GM19467 (cell line): ENCODE results near the gene PARM1.

Source experiments
- ATAC-seq: cut with Tn5 transposase; IDR thresholded peaks from one replicate; pipeline ENCODE4 v1.9.1; 2021; ENCODE audit warnings: mild to moderate bottlenecking, moderate library complexity; ENCODE audit not compliant: unreplicated experiment

Gene PARM1

GRCh38 chr4:75028196-75028854, 95.4 kb downstream of the PARM1 start:
- no peak for ATAC-seq

GRCh38 chr4:75030028-75030427, 97.1 kb downstream of the PARM1 start:
- ATAC-seq = no peak

GRCh38 chr4:75030649-75031235, 97.8 kb downstream of the PARM1 start:
- no peak for ATAC-seq

GRCh38 chr4:75031775-75032174, 98.9 kb downstream of the PARM1 start:
- no peak for ATAC-seq

GRCh38 chr4:75034523-75034922, 101.6 kb downstream of the PARM1 start:
- no peak for ATAC-seq

- ATAC-seq = no peak
These were observed 102.4 kb downstream of the PARM1 start for GRCh38 chr4:75035321-75035720.

- no peak for ATAC-seq
These were observed 103.3 kb downstream of the PARM1 start for GRCh38 chr4:75036046-75036830.

GRCh38 chr4:75037252-75037651, 104.3 kb downstream of the PARM1 start:
- no peak for ATAC-seq

- no peak for ATAC-seq
These were observed 105.5 kb downstream of the PARM1 start for GRCh38 chr4:75038376-75038775.

- no peak for ATAC-seq
These were observed 107.8 kb downstream of the PARM1 start for GRCh38 chr4:75040703-75041102.

- ATAC-seq = no peak
These were observed 109.8 kb downstream of the PARM1 start for GRCh38 chr4:75042601-75043208.

GRCh38 chr4:75046226-75046625, 113.3 kb downstream of the PARM1 start:
- no peak for ATAC-seq

- ATAC-seq = no peak
These were observed 113.7 kb downstream of the PARM1 start for GRCh38 chr4:75046641-75047040.

- ATAC-seq = no peak
These were observed 115.4 kb downstream of the PARM1 start for GRCh38 chr4:75048208-75048879.

GRCh38 chr4:75051431-75051830, 118.5 kb downstream of the PARM1 start:
- ATAC-seq = no peak

GRCh38 chr4:75053352-75053751, 120.4 kb downstream of the PARM1 start:
- no peak for ATAC-seq

- ATAC-seq = no peak
These were observed 121.2 kb downstream of the PARM1 start for GRCh38 chr4:75054078-75054477.

- no peak for ATAC-seq
These were observed 123.4 kb downstream of the PARM1 start for GRCh38 chr4:75056277-75056676.

GRCh38 chr4:75057369-75057768, 124.5 kb downstream of the PARM1 start:
- ATAC-seq = no peak

- no peak for ATAC-seq
These were observed 125.6 kb downstream of the PARM1 start for GRCh38 chr4:75058486-75058885.

GRCh38 chr4:75063433-75063832, 130.5 kb downstream of the PARM1 start:
- no peak for ATAC-seq
